ENCODE results near the gene C1QTNF7.

C1QTNF7 gene

GRCh38 chr4:15416357-15417232 lies 11.2 kb upstream of the C1QTNF7 start:
- Histone ChIP-seq H3K4me1 (ENCODE audit: control insufficient read depth, insufficient read depth, low read length) (no peaks in the 10 kb centered on the region), H3K27ac (ENCODE audit: extremely low read depth, low read depth, low read length) (no peak overlapping the region), H3K36me3 (ENCODE audit: control insufficient read depth in 2 of 2, insufficient read depth in 1 of 2, low read length in 2 of 2) (no peaks in the 10 kb centered on the region), H3K4me3 (ENCODE audit: low read depth, low read length) (no peak overlapping the region), H3K9me3 (ENCODE audit: control insufficient read depth, insufficient read depth, low read depth, low read length) (no peaks in the 10 kb centered on the region)
- CTCF ChIA-PET, result interaction anchor here (0.6 to 0.8 kb wide), 3 partner anchors 8 to 63 kb away, joined by 3 to 5 read pairs (median 3); no protein-coding TSS in a partner anchor
- POLR2A ChIA-PET, result no interaction called here
- TF ChIP-seq ZNF223 (tag by site-specific recombination; IDR thresholded peaks at IDR 0.05), result no peak
- no peak for TF ChIP-seq ZNF132 (tag by site-specific recombination; IDR thresholded peaks at IDR 0.05; ENCODE audit: borderline replicate concordance)
- TF ChIP-seq ZNF768 (tag by site-specific recombination; IDR thresholded peaks at IDR 0.05), result no peak
- no peak for TF ChIP-seq ZNF324 (tag by site-specific recombination; IDR thresholded peaks at IDR 0.05)
- TF ChIP-seq ZBTB48 (tag by site-specific recombination; IDR thresholded peaks at IDR 0.05), result no peak
- TF ChIP-seq ZNF24 (tag by site-specific recombination; IDR thresholded peaks at IDR 0.05), result no peak
- no peak for TF ChIP-seq PRDM1 (tag by site-specific recombination; IDR thresholded peaks at IDR 0.05)
- no peak for TF ChIP-seq SCRT2 (tag by site-specific recombination; IDR thresholded peaks at IDR 0.05)
- TF ChIP-seq REPIN1 (tag by site-specific recombination; IDR thresholded peaks at IDR 0.05; ENCODE audit: low read depth), result no peak
- no peak for TF ChIP-seq ZNF354C (tag by site-specific recombination; IDR thresholded peaks at IDR 0.05; ENCODE audit: borderline replicate concordance, low read depth)
- no peak for TF ChIP-seq MEIS1 (CRISPR knock-in tag; IDR thresholded peaks at IDR 0.05; ENCODE audit: borderline replicate concordance)
- no peak for TF ChIP-seq ZNF350 (tag by site-specific recombination; IDR thresholded peaks at IDR 0.05)
- no peak for TF ChIP-seq ZNF629 (tag by site-specific recombination; IDR thresholded peaks at IDR 0.05)
- no peak for TF ChIP-seq ZSCAN30 (tag by site-specific recombination; IDR thresholded peaks at IDR 0.05)
- TF ChIP-seq ZNF626 (tag by site-specific recombination; IDR thresholded peaks at IDR 0.05), result no peak
- no peak for TF ChIP-seq ZNF426 (tag by site-specific recombination; IDR thresholded peaks at IDR 0.05)
- TF ChIP-seq ZNF48 (tag by site-specific recombination; IDR thresholded peaks at IDR 0.05), result no peak
- no peak for TF ChIP-seq RBAK (tag by site-specific recombination; IDR thresholded peaks at IDR 0.05)

GRCh38 chr4:15417233-15417660 lies 10.6 kb upstream of the C1QTNF7 start:
- Histone ChIP-seq H3K27ac (ENCODE audit: extremely low read depth, low read depth, low read length) (no peak overlapping the region), H3K4me1 (ENCODE audit: control insufficient read depth, insufficient read depth, low read length) (no peaks in the 10 kb centered on the region), H3K9me3 (ENCODE audit: control insufficient read depth, insufficient read depth, low read depth, low read length) (no peaks in the 10 kb centered on the region), H3K36me3 (ENCODE audit: control insufficient read depth in 2 of 2, insufficient read depth in 1 of 2, low read length in 2 of 2) (no peaks in the 10 kb centered on the region), H3K4me3 (ENCODE audit: low read depth, low read length) (no peak overlapping the region)
- ChIA-PET CTCF (interaction anchor here (0.6 to 0.7 kb wide), 2 partner anchors 7 to 62 kb away, joined by 3 read pairs; no protein-coding TSS in a partner anchor), POLR2A (no interaction called here)
- TF ChIP-seq ZNF423 (tag by site-specific recombination; IDR thresholded peaks at IDR 0.05), result no peak
- TF ChIP-seq REST (tag by site-specific recombination; IDR thresholded peaks at IDR 0.05), result no peak
- TF ChIP-seq ZNF585B (tag by site-specific recombination; IDR thresholded peaks at IDR 0.05), result no peak
- no peak for TF ChIP-seq ZNF366 (tag by site-specific recombination; conservative IDR thresholded peaks at IDR 0.05)
- TF ChIP-seq, protein P1, sequence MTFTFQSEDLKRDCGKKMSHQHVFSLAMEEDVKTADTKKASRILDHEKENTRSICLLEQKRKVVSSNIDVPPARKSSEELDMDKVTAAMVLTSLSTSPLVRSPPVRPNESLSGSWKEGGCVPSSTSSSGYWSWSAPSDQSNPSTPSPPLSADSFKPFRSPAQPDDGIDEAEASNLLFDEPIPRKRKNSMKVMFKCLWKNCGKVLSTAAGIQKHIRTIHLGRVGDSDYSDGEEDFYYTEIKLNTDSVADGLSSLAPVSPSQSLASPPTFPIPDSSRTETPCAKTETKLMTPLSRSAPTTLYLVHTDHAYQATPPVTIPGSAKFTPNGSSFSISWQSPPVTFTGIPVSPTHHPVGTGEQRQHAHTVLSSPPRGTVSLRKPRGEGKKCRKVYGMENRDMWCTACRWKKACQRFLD (tag by site-specific recombination; IDR thresholded peaks at IDR 0.05), result no peak
- TF ChIP-seq ZFP3 (tag by site-specific recombination; IDR thresholded peaks at IDR 0.05; ENCODE audit: low read depth), result no peak
- TF ChIP-seq ZNF792 (tag by site-specific recombination; IDR thresholded peaks at IDR 0.05), result no peak
- TF ChIP-seq ZNF623 (tag by site-specific recombination; IDR thresholded peaks at IDR 0.05), result no peak
- TF ChIP-seq ZNF677 (tag by site-specific recombination; IDR thresholded peaks at IDR 0.05), result no peak
- no peak for TF ChIP-seq ZNF16 (tag by site-specific recombination; IDR thresholded peaks at IDR 0.05; ENCODE audit: low read depth)
- no peak for TF ChIP-seq ZNF175 (tag by site-specific recombination; IDR thresholded peaks at IDR 0.05)
- TF ChIP-seq WT1 (tag by site-specific recombination; IDR thresholded peaks at IDR 0.05), result no peak
- TF ChIP-seq ZNF791 (tag by site-specific recombination; IDR thresholded peaks at IDR 0.05), result no peak
